Activated CD8-positive, alpha-beta memory T cell treated with anti-CD3 and anti-CD28 coated beads, Interleukin-2, amount 50 U/mL, for 1 hour (primary cell): ENCODE measurements around the gene CREB3.

Experiments
- DNase-seq: peaks from one replicate; pipeline ENCODE4 v3.0.0-alpha.2; 2020; ENCODE audit errors: extremely low read depth

Gene CREB3

DNA sequence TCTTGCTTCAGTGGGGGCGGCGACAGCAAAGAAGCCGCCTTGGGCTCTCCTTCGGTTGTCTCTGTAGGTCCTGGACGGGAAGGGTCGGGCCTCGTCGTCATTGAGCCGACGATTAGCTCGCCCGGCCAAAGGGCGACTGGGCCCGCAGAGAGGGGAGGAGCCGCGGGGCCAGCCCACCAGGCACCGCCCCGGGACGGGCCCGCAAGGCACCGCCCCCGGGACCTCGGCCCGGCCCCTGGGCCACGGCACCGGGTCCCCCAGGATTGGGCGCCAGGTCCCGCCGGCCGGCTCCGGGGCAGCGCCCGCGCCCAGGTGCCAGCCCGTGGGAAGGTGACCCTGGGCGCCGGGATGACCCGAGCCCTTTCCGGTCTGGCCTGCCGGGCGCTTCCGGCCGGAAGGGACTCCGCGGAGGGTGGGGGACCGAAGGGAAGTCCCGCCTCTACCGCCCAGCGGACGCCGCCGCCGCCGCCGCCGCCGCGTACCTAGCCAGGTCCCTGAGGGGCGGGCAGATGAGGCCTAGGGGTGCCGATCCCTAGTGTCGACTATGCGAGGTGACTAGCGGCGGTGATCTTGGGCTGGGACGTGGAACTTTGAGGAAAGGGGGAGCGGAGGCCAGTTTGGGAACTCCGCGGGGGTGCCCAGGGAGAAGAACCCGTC, 16.5 kb downstream of the CREB3 start, which contains the start of the genes GBA2 and RGP1:
Gene GBA2, minus strand, starts transcription at position 371 of the 657 bp plus-strand sequence. CDS start 524 bp downstream, outside the sequence.
Gene RGP1, plus strand, starts transcription at position 430 of the 657 bp plus-strand sequence. CDS start 469 bp downstream, outside the sequence.
- DNase-seq: no peak

GRCh38 chr9:35749515-35750255, 17.2 kb downstream of the CREB3 start:
- no peak for DNase-seq

GRCh38 chr9:35750256-35750531, 17.7 kb downstream of the CREB3 start:
- DNase-seq: no peak

DNA sequence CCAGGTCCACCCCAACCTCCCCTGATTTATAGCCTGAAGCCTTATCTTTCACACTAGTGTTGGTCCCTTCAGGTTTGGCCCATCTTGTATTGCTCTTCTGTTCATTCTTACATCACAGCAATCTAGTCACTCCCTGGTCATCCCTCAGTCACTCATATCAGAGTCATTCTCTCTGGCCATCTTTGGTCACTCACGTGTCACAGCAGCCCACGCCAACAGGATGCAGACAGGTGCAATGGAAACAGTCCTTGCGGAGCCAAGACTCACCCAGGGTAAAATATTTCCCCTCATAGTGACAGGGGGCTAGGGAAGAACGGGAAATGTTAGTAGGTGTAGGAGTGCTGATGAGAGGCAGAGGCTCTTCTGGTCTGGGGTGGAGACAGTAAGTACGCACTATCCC, 21.0 kb downstream of the CREB3 start:
- no peak for DNase-seq

DNA sequence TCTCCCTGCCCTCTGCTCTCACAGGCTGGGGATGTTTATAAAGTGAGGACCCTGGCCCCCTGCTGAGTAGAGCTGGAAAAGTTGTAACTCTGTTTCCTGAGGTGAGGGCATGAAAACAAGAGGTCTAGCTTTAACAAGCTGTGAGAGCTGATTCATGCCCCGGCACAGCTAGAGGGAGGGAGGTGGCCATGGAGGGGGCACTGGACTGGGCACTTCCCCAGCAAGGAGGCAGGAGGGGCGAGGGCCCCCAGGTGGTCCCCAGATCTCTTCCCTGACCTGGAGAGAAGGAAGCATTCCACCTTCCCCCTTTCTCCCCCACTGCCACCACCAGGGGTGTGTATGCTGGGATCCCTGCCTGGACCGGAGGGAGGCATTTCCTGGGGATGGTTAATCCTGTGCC, 21.8 kb downstream of the CREB3 start, which contains the start of gene MSMP:
Gene MSMP, minus strand, starts transcription at position 13 of the 400 bp plus-strand sequence. CDS start 147 bp downstream, outside the sequence.
- no peak for DNase-seq

DNA sequence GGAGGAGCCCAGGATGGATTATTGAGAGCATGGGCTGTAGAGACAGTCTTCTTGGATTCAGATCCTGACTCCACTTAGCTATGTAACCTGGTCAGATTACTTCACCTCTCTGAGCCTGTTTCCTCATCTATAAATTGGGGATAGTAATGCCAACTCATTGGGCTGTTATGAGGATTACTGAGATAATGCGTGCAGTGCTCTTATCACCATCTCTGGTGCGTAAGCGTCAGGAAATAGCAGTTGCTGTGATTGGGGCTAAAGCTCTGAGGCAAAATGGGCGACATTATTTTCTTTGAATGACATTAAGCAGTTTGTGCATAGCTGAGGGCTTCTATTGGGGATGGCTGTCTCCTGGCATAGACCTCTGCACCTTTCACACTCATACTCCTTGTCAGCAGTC, 22.6 kb downstream of the CREB3 start:
- no peak for DNase-seq

DNA sequence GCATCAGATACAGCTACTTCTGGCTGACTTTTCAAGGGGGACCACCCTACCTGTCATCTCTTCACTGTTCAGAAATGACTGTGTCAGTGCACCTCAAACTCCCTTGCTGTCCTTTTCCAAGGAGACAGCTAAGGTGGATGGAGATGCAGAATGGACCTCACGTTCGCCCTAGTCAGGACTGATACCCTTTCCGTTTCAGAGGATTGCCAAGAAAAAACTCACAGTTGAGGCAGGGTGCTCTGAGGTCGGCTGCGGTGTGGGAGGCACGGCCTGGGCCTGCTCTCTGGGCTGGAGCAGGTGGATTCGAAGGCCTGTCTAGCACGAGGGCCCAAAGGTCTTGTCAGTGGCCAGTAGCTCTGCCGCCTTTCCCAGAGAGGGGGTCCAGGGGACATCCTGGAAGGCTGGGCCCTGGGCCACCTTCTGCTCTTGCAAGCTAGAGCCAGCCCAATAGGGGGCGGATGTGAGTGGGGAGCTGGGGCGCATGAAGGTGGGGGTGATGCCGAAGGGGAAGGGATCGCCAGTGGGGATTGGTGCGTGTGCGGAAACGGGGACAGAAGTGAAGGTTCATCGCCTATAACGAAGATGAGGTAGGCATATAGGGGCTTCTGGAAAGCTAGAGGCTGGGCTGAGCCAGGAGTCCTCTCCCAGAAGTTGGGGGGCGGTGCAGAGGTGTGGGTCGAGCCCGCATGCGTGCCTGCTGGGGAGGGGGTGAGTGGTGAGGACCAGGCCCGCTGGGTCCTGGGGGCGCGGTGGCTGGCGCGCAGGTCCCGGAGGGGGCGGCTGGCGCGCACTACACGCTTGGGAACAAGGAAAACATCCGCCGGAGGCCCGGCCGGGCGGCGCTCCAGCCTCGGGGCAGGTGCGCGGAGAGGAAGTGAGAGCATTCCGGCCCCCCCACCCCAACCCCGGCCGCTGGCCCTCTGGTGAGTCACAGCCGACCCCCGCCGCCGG, 24.1 kb downstream of the CREB3 start:
- peak; percentile 51 for DNase-seq

DNA sequence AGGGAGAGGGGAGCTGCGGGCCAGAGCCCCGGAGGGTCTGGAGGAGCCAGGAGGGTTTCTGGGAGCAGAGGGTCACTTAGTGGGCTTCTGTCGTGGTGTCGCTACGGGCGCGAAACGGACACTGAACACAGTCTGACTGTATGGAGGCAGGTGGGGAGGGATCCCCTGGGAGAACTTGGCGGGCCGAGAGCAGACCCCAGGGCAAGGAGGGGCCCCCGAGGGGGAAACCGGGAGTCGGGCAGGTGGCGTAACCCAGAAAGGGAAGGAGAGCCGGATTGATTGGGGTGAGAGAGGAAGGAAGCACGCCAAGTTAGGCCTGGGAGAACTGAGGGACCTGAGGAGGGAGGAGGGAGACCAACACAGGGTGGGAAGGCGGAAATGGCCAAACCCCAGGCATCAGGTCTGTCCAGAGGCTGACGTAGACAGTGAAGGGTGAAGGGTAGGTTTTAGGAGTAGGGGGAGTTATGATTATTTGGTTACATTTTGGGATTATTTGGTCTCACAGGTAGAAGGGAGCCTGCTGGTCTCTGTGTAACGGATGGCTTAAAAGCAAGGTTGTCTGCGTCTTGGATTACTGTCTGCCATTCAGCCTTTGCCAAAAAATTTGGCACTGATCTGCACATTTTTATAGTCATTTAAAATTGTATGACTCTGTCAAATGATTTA, 24.9 kb downstream of the CREB3 start:
- DNase-seq: no peak

DNA sequence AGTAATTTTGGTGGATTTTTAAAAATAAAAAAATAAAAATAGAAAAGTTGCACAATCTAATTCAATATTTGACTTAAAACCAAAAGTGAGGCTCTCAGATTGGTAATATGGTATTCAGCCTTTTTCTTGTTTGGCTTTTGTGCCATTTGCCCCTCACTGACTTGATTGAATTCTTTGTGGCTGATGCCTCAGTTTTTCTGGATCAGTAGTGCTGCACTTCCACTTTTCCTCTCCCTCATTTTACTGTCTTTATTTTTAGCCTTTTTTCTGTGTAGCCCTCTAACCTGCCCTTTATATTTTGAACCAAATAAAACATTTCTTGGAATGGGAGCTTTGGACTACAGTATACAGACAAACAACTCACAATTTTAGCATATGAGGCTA, 25.4 kb downstream of the CREB3 start:
- DNase-seq: no peak

DNA sequence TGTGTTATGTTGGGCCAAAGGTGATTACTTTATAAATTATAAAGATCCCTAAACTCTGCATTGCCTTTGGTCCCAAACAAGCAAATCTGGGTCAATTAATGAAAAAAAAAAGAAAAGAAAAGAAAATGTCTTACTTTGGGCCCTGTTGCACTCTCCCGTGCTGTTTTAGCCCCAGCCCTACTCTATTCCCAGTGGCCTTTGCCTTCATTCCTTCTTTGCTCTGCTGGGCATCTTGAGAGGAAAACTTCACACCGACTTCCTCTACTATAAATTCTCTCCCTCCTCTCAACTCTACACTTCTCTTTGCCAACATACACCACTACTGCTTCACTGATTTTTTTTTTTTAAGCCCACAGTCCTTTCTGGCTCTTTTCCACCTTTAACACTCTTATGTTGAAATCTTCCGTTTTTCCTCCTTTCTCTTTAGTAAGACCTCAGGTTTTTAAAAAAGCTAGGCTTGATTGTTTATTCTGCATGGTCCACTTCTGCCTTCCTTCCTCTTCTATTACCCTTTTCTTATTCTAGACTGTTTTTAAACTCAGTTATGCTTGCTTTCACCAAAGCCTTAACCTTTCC, 26.1 kb downstream of the CREB3 start:
- no peak for DNase-seq

GRCh38 chr9:35759795-35760194, 27.3 kb downstream of the CREB3 start:
- DNase-seq: no peak

GRCh38 chr9:35760651-35761050, 28.2 kb downstream of the CREB3 start:
- no peak for DNase-seq

DNA sequence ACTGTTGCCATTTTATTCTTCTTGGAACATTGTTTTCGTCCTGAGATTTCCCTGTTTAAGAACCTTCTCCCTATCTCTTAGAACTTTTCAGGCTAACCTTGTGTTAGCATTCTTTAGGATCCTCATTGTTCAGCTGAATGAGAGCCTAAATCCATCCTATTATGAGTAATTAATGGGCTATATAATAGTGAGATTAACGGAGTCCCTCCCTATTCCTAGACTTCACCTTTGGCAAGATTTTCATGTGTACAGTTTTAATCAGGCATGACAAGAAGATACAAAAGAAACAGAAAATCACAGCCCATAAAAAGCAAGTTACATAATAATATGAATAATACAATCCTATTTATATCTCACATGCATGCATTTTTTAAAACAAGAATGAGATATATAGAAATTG, 30.7 kb downstream of the CREB3 start:
- no peak for DNase-seq

DNA sequence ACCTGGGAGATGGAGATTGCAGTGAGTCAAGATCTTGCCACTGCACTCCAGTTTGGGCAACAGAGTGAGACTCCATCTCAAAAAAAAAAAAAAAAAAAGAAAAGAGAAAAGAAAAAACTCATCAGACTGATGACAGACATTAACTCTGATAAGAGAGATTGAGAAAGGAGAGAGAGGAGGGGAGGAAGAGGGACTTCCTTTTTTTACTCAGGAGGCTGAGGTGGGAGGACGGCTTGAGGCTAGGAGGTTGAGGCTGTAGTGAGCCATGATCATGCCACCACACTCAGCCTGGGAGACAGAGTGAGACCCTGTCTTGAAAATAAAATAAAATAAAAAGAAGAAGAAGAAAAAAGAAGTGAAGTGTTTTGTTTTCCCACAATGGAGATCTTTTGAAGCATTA, 31.3 kb downstream of the CREB3 start:
- DNase-seq: no peak

GRCh38 chr9:35766997-35767396, 34.5 kb downstream of the CREB3 start:
- DNase-seq: no peak

DNA sequence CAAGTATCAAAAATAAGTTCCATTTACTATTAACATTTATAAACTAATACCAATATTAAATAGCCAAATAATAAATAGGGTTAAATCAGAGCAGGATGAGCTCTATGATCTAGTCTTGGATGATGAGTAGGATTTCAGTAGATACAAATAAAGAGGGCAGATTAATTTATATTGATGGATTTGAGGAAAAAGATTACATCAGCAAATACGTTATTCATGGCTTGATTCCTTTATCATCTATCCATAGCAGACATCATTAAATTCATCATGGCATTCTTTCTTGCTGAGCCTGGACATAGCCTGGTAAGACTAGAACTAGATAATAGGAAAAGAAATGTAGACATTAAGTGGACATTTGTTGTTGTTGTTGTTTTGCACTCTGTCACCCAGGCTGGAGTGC, 35.0 kb downstream of the CREB3 start:
- DNase-seq: no peak

DNA sequence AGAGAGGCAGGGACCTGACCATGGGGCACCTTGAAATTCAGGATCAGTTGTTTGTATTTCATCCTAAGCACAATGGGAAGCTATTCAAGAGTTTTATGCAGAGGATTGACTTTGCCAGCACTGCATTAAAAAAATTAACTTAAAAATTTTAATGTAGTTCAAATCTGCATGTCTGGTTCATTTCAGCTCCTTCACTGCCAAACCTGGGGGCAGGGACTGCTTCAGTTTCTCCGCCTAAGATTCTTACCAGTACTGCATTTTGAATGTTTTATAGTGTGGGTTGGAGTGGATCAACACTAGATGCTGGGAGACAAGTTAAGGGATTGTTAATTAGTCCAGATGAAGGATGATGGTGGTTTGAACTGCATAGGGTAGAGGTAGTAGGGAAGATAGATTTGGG, 37.3 kb downstream of the CREB3 start:
- no peak for DNase-seq

- DNase-seq: no peak
Measured at GRCh38 chr9:35771075-35771433, 38.6 kb downstream of the CREB3 start.

DNA sequence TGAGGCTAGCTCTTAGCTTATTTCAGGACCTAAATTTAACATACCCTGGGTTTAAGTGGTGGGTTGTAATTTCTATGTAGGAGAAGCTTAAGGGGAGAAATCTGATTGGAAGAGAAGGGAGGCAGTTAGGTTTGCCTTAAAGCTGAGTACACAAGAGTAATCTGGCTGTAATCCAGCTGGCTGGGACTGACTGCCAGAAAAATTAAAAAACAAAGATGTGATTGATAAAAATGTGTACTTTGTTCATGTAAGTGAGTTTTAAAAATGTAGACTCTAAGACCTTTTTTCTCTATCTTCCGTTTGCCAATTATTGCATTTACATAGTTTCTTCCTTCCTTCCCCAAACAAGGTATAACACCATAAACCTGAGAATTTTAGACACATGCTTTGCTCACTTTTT, 39.1 kb downstream of the CREB3 start:
- DNase-seq: no peak

DNA sequence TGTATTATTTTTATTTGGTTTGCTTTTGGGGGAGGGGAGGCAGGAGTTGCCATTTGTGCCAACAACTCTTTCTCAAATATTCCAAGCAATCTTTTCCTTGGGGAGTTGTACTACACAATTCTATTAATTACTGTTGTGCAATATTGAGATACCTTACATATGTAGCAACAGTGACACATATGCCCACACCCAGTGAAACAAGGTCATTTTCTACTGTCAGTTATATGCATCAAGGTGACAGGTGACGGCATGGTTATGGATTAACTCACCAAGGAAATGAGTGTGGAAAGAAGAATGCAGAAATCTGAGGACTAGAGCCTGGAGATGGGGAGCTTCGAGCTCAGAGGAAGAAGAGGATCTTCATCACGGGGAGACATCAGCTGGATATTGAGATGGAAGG, 39.5 kb downstream of the CREB3 start:
- no peak for DNase-seq

DNA sequence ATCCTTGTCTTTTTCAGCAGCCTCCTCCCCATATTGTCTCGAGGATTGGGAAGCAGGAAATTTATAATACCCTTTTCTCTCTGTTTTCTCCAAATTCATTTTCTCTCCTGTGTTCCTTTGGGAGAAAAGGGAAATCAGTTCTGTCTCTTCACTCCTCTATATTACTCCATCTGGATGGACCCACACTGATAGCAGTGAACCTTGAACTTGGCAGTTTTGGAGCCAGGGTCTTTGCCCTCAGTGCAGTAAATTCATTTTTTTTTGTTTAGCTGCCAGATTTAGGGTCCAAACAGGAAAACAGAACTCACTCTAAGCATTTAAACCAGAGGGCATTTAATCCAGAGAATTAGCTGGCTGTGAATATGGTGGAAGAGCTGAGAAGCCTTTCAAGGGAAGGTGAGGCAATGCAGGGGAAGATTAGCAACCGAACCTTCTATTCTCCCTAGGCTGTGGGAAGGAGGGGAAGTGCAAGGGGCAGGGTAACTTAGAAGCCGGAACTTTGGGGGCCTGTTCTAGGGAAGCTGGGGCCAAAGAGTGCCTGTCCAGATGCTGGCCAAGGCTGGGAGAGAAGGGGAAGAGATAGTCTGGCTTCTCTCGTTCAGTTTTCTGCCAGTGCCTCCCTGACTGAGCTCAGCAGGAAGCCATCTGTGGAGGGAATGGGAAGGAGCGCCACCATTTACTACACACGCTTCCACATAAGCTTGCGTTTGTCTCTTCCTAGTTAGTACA, 42.6 kb downstream of the CREB3 start:
- no peak for DNase-seq
